Right kidney (tissue), 1 donor: ENCODE results near the gene KCNIP1.
"Not testable (repeated sequence)": the region's sequence is repeated elsewhere in the genome, so short reads cannot be mapped to it uniquely, and the experiment has no call there.

ENCODE experiments used
- DNase-seq: peaks from one replicate; pipeline ENCODE4 v3.0.0-alpha.2; 2016

The KCNIP1 gene

DNA sequence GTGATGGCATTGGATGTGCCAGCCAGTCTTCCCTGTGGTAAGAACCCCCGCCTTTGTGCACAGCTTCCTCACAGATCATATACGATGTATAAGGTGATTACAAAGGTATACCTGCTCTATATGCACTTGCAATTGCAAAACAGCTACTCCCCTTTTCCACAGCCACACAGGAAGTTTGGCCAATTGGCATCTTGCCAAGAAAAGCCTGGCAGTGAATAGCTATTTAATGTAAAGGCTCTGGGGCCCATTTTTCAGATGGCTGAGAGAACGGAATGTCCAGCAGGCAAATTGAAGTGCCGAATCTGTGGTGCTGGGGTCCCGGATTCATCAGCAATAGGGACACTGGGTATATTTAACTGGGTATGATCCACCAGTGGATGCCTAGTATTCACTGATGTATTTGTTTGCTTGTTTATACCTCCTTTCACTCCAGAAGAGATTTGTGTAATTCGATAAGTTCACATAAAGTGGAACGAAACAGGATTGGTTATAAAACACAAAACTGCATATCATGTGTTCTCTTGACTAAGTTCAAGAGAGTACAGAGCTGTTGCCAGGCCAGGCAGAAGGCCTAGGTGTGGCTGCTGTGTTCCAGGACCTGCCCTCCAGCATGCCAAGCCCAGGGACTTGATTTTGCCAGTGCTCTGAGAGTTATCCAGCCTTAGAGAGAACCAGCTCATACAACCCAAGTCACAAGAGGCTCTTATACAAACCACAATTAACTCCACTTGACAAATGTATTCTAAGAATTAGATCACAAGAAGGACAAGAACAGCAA, 252.0 kb downstream of the KCNIP1 start:
- DNase-seq = no peak

DNA sequence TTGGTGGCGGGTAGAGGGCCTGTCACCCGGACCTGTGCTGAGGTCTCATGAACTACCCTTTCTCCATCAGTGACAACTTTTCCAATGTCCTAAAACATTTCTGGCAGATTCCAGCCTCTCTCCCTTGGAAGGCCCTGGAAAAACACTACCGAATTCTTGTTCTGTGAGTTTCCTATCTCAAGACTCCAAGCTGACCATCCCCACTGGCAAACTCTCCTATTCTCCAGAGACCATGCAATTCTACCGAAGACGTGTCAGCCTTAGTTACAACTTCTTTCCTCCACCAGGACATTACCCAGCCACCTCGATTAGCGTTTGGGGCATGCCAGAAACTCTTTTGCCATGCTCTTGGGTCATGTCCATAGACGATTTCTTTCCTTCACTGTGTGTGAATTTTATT, 252.9 kb downstream of the KCNIP1 start:
- no peak for DNase-seq

DNA sequence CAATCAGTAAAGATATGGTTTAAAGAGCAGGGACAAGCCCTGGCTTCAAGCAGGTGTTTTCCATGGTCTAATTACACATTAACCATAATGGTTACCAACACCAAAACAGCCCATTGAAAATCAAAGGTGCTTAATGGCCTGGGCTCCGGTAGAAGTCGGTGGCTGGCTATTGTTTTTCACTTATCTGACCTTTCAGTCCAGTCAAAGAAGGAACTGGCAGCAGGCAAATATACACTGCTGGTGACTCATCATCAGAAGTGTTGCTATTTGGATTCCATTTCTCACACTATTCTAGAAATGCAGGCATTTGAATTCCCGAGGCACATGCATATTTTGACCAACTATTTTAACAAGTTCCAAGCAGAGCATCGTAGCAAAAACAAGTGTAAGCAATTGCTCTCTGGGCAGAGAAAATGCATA, 253.4 kb downstream of the KCNIP1 start:
- DNase-seq = no peak

DNA sequence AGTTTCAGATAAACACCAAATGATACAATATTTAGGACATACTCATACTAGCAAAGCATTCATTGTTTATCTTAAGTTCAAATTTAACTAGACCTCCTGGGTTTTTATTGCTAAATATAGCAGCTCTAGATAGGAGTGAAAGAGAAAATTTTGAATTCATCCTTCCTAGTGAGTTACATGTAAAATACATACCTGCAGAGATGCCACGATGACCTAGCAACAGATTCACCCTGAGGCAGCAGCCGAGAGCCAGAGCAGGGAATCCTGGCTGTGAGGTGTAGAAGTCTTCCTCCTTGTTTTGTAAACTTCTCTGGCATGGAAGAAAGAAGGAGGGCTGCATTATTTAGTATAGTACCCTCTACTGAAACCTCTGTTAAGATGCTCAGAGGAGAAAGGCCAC, 253.8 kb downstream of the KCNIP1 start:
- DNase-seq = no peak

DNA sequence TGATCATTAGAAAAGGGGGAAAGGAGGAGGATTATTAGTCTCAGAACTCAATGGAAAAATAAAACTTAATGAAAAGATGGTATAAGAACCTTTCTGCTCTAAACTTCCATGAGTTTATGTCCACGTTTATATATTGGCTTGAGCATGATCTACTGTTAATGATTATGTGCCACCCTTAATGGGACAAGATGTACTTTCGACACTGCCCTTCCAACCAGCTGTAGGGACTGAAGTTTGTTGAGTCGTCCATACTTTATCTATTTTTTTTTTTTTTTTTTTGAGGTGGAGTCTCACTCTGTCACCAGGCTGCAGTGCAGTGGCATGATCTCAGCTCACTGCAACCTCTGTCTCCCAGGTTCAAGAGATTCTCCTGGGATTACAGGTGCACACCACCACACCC, 254.7 kb downstream of the KCNIP1 start:
- DNase-seq = no peak

DNA sequence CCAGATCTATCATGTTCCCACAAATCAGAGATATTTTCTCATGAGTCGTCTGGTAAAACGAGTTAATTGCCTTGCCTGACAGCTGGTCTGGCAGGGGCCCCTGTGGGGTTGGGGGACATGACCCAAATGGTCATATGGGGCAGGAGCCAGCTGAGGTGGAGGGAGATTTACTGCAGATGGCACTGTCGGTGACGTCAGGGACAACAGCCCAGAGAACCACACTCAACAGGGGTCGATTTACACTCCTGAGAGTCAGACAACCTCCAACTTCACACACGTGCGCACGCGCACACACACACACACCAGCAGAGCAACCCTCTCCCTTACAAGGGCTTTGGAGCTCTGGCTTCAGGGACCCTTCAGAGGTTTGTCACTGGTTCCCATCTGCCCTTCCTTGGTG, 256.3 kb downstream of the KCNIP1 start:
- DNase-seq = no peak

DNA sequence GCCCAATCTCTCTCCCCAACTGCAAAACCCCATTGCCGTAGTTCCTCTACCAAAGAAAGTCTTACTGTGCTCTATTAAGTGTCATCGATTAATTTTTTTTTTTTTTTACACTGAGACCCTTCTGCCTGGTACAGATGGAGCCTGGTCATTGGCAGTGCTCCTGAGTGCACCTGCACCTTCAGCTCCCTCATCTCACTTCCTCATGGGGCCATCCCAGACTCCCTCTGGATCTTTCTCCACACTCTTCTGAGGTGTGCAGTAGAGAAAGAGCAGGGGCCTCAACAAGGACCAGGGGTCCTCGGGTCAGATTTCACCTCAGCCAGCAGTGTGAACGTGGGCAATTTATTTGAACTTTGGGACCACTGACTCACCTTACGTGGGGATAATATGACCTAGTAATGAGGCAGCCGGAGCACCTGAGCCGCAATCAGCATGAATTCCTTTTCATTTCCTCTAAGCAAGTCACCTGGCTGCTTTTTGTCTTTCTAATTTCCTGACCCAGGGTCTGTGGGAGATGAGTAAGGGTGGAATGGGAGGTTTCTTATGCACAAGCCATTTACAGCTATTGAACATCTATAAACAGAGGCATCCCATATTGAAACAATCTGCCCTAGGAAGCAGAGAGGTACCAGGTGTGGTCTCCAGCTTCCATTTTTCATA, 257.4 kb downstream of the KCNIP1 start:
- DNase-seq = no peak

DNA sequence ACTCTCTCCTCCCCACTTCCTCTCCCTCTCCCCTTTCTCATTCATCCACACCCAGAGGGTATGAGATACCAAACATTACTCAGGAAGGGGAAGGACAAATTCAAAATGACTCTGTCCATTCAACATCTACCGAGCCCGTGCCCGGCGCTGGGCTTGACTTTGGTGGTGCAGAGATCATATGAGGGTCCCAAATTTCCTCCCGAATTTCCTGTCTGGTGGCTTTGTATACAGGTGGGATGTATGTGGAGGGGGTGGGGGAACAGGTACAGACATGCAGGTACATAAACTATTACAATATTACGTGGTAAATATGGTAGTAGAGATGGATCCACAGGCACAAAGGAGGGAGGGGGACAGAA, 257.9 kb downstream of the KCNIP1 start:
- DNase-seq = no peak

DNA sequence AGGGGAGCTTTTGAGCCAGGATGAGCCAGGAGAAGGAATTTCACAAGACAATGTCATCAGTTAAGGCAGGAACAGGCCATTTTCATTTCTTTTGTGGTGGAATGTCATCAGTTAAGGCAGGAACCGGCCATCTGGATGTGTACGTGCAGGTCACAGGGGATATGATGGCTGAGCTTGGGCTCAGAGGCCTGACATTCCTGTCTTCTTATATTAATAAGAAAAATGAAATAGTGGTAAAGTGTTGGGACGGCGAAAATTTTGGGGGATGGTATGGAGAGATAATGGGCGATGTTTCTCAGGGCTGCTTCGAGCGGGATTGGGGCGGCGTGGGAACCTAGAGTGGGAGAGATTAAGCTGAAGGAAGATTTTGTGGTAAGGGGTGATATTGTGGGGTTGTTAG, 258.5 kb downstream of the KCNIP1 start:
- not testable (repeated sequence) for DNase-seq

DNA sequence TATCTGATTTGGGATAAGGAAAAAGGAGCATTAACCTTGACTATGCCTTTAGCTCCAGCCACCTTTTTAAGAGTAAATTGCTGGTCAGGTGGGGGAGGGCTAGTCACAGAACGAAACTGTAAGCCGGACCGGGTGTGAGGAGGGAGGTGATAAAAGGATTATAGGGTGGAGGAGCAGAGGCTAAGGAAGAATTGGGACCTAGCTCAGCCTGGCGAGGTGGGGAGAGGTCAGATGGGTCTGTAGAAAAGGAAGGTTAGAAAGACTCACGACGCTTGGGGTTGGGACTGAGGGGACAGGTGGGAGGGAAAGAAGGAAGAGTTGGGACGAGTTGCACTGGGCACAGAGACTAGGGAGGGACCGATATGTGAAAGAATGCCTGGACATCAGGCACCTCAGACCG, 262.0 kb downstream of the KCNIP1 start:
- not testable (repeated sequence) for DNase-seq

DNA sequence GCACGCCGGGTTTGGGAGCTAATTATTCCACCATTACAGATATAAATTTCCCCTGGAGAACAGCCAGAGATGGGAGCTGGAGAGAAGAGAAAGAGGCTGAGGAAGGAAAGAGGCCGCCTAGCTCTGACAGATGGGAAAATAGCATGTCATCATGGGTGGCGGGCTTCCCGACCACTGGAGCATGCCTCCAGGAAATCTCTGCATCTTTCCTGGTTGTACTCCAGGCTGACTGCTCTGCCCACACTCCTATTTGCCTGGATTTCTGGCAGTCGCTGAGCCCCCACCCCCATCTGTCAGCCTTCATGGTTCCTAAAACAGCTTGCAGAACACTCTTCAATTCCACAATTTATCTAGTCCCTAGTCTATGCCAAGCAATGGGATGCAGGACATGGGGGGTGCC, 265.4 kb downstream of the KCNIP1 start:
- no peak for DNase-seq

DNA sequence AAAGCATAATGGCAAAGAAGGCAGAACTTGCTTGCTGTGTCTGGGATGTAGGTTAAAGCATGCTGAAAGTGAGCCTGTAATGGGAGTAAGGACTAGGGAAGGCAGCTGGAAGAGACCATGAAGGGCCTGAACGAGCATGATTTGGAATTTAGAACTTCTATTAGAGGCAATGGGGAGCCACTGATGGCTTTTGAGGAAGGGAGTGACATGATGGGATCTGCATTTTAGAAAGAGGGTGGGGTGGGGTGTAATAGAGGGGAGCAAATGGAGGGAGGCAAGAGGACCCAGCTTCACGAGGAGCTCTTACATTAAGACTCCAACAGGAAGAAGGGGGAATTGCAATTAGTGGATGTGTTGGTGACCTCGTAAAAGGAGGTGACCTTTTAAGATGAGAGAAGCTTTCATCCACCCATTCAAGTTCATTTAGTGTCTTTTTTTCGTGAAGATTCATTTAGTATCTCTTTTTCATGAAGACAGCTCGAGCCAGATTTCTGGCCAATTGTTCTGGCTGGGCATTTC, 266.1 kb downstream of the KCNIP1 start:
- DNase-seq = no peak

DNA sequence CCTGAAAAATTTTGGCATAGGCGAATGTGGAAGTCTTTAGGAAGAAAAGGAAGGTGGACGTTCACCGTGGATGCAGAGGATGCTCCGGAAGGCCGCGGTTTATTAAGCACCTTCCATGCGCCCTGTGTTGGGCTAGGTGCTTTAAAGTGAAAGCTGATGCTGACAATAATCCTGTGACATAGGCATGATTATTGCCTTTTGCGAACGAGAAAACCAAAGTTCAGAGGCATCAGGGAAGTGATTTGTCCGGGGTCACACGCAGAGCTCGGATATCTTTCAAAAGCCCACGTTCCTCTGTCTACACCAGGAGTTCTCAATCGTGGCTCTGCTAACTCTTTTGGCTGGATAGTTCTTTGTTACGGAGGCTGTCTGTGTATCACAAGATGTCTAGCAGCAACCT, 267.7 kb downstream of the KCNIP1 start:
- DNase-seq = no peak

DNA sequence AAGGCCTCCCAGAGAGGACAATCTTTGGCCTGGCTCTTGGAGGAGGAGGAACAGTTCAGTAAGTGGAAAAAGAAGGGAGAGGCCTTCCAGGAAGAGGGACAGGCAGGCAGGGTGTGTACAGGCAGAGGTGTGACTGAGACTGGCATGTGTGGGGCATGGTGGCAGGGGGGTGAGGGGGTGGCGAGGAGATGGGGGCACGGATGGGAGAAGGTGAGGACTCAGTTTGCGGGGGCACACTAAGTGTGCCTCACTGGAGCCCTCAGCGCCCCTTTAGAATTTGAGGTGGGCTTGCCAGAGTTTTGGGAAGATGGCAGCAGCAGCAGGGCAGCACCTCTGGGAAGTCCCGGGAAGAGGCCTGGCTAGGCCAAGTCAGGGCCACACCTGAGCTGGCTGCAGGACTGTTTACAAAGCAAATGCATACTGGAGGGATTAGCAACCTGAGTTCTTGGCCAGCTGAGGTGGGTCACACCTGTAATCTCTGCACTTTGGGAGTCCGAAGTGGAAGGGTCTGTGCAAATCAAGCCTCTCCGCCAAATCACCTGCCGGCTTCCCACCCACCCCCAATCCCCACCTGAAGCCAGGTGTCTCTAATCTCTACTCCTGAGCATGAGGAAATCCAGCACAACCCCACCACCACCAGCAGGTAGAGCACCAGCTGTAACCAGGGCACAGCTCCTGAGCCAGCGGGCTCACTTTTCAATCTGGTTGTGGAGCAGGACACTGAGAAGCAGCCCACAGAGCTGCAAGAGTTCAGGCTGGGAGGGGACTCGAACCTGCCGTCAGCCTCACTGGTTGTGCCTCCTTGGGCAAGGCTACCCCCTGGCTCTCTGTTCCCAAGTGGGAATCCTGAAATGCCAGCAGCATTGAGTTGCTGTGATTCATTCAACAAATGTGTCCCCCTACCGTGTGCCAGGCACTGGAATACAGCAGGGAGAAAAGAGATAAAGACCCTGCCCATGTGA, 269.5 kb downstream of the KCNIP1 start:
- no peak for DNase-seq

DNA sequence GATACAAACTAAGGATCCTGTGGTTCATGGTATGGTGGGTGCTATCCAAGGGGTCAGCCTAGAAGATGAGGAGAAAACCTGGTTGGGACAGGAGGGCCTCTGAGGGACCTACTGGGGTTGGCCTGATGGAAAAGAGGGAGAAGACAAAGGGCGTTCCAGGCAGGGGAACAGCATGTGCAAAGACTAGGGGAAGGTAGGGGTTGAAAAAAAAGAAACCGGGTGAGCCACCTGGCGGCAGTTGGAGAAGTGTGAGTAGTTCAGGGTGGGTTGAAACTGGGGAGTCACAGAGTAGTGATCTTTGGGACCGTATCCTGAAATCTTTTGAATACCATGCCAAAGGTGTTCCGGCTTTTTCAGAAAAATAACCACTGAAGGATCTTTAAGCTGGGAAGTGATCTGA, 271.0 kb downstream of the KCNIP1 start:
- DNase-seq = no peak

DNA sequence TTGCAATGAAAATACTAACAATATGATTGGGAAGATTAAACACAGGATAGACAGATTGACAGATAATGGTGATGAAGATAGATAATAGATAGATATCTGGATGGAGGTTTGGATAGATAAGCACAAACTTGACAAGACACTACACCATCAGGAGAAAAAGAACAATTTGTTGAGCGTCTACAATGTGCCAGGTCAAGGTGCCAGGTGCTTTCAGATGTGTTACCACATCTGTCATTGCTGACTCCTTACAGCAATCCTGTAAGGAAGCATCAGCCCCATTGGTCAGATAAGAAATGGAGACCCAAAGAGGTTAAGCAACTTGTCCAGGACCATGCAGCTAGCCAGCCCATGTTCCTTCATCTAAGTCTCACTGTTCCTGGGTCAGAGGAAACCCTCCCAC, 278.1 kb downstream of the KCNIP1 start:
- DNase-seq = no peak

DNA sequence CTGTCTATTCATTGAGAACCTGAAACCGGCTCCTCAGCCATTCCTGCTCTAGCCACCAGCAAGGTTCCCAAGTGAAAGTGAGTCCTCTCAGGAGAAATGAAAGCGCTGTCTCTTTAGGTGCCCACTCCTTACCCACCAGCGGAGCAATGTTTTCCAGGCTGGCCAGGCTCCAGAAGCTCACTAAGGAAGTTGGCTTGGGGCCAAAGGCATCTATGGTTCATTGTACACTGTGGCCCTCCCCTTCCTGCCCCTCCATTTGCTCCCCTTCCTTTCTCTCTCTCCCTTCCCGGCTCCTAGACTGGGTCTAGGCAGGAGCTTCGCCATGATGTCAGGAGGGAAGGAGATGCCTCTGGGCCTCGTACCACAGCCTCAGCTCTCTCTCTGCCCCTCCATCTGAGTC, 278.6 kb downstream of the KCNIP1 start:
- no peak for DNase-seq

DNA sequence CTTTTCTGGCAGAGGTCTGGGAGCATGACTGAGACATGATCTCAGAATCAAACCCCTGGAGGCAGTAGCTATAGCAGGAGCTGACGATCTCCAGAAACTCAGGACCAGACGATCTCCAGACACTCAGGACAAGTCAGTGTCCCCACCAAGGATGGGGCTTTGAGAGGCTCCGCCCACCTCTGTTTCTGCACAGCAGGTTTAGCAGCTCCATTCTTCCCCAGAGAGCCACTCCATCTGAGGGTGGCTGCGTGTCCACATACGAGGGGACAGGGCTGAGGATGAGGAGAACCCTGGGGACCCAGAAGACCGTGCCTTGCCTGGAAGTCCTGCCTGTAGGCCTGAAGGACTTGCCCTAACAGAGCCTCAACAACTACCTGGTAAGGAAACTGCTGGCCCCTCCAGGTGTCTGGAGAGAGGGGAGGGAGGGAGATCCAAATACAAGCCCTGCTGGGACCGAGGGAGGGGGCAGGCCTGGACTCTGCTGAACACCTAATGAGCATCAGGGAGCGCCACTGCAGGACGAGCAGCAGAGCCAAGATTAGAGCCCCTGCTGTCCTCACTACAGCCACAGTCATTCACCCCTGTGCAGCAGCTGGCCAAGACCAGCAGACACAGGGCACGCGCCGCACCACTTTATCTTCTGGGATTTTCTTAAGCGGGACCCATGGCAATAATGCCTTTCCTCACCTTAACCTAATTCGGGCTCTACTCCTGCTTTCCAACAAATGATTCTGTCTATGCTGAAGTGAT, 279.9 kb downstream of the KCNIP1 start, which contains the start of gene GABRP:
Gene GABRP, plus strand, starts transcription at position 228 of the 750 bp plus-strand sequence. CDS start 4,891 bp downstream, outside the sequence.
- no peak for DNase-seq

DNA sequence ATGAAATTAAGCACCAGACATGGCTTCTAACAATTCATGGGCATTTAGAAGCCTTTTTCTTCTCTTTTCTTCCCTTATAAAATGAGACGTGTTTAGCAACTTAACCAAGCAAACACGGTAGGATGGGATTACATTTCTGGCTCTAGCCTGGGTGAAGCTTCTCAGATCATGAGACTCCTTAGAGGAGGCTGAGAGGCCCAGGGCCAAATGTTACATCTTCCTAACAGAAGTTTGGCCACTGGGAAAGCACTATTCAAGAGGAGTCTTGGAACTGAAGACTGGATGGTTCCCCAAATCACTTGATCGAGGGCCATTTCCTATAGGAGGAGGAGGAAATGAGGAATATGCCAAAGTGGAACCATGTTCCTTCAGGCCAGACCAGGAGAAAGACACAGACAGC, 281.6 kb downstream of the KCNIP1 start:
- no peak for DNase-seq
